Gastrocnemius medialis (tissue), 4 donors: ENCODE results near the gene PGAP1. TPM values are rescaled to one million over a fixed set of nuclear protein-coding genes. Genes with fewer than 3 reads are reported as not detected.

Experiments used
- ATAC-seq, 2 donors: fragments of 150-250 bp; one replicate each; pipeline ENCODE4 v1.9.1; 2016
- DNase-seq, 2 donors: peaks; one replicate each; pipeline ENCODE4 v3.0.0-alpha.2; 2019
- H3K27ac ChIP-seq, 4 donors: fragments of 200-600 bp; sonication (generic); 1 replicate in 1 of 4; 2 replicates in 3 of 4; pipeline ENCODE4 v1.5.1; 2016 to 2018; ENCODE audit warnings: mild to moderate bottlenecking in 2 of 4, moderate library complexity in 1 of 4
- H3K27me3 ChIP-seq, 3 donors: fragments of 200-600 bp; sonication (generic) in 2 of 3; 1 replicate in 1 of 3; 2 replicates in 2 of 3; pipeline versions ENCODE4 v1.5.1 to v1.6.0; 2016 to 2019; ENCODE audit warnings: mild to moderate bottlenecking in 1 of 3, moderate library complexity in 1 of 3
- H3K36me3 ChIP-seq, 2 donors: fragments of 200-600 bp; sonication (generic) in 1 of 2; one replicate each; pipeline ENCODE4 v1.5.1; 2017 to 2018
- H3K4me1 ChIP-seq, 2 donors: fragments of 200-600 bp; sonication (generic) in 1 of 2; one replicate each; pipeline ENCODE4 v1.5.1; 2016 to 2017; ENCODE audit warnings: mild to moderate bottlenecking in 2 of 2
- H3K4me3 ChIP-seq, 4 donors: fragments of 200-600 bp; sonication (generic) in 3 of 4; 1 replicate in 1 of 4; 2 replicates in 3 of 4; pipeline ENCODE4 v1.5.1; 2016 to 2019; ENCODE audit warnings: mild to moderate bottlenecking in 2 of 4
- H3K9me3 ChIP-seq, 3 donors: fragments of 200-600 bp; sonication (generic) in 2 of 3; 1 replicate in 1 of 3; 2 replicates in 2 of 3; pipeline ENCODE4 v1.5.1; 2016 to 2019
- POLR2A ChIP-seq, 2 donors: fragments of 450-650 bp; IDR thresholded peaks; one replicate each; pipeline ENCODE4 v1.6.1; 2017; ENCODE audit warnings: antibody characterized with exemption in 2 of 2, mild to moderate bottlenecking in 2 of 2, moderate library complexity in 2 of 2
- in situ Hi-C, 4 donors: fragments of 200-750 bp; cut with MboI; loops; one replicate each; pipeline versions ENCODE4 v1.15.0 to v1.8.0; 2017; ENCODE audit warnings: low sequenced_read_pairs in 4 of 4
- intact Hi-C: fragments of 100-400 bp; cut with DNase I; formaldehyde crosslinking; loops from one replicate; pipeline ENCODE4 v1.15.1; 2023; ENCODE audit warnings: low total_unique reads
- total RNA-seq, 4 donors: library from RNA; depleted of rRNA; stranded (reverse); fragments of >200 nt; gene quantifications; one replicate each; pipeline versions ENCODE4 v1.1.0 to v1.2.3, GENCODE V29; 2016
- TF ChIP-seq, protein P1 (sequence below), 5 experiments: fragments of 450-650 bp in 3 of 5; fragments of 200-600 bp in 2 of 5; sonication (generic) in 2 of 5; IDR thresholded peaks in 4 of 5; conservative IDR thresholded peaks in 1 of 5; 1 replicate in 4 of 5; 2 replicates in 1 of 5; pipeline ENCODE4 v1.5.1; 2016 to 2019; ENCODE audit warnings: antibody characterized with exemption in 5 of 5, mild to moderate bottlenecking in 3 of 5, moderate library complexity in 3 of 5

PGAP1 gene
- total RNA-seq, 4 donors from 2014 or later, result 1.3 to 3.7 (median 1.8) TPM

DNA sequence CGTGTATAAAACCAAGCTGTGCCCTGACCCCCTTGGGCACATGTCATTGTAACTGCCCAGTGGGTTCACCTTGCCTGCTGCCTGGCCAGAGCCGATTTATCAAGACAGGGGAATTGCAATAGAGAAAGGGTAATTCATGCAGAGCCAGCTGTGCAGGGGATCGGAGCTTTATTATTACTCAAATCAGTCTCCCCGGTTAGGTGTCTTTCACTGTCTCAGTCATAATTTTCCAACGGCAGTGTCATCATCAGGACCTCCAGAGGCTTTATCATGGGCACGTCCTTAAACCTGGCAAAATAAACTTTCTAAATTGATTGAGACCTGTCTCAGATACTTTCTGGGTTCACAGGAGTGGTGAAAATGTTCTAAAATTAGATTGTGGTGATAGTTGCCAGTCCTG lies 29.6 kb upstream of the PGAP1 start:
- Histone ChIP-seq H3K4me3 (no peak overlapping the region), H3K27ac (no peak overlapping the region), H3K9me3 (no peaks in the 10 kb centered on the region), H3K27me3 (no peaks in the 10 kb centered on the region), H3K36me3 (no peaks in the 10 kb centered on the region), H3K4me1 (no peaks in the 10 kb centered on the region)
- in situ Hi-C loops, result no loop called here
- DNase-seq (no peak), ATAC-seq (no peak)
- no peak for TF ChIP-seq POLR2A (IDR thresholded peaks at IDR 0.05)
- TF ChIP-seq, protein P1, sequence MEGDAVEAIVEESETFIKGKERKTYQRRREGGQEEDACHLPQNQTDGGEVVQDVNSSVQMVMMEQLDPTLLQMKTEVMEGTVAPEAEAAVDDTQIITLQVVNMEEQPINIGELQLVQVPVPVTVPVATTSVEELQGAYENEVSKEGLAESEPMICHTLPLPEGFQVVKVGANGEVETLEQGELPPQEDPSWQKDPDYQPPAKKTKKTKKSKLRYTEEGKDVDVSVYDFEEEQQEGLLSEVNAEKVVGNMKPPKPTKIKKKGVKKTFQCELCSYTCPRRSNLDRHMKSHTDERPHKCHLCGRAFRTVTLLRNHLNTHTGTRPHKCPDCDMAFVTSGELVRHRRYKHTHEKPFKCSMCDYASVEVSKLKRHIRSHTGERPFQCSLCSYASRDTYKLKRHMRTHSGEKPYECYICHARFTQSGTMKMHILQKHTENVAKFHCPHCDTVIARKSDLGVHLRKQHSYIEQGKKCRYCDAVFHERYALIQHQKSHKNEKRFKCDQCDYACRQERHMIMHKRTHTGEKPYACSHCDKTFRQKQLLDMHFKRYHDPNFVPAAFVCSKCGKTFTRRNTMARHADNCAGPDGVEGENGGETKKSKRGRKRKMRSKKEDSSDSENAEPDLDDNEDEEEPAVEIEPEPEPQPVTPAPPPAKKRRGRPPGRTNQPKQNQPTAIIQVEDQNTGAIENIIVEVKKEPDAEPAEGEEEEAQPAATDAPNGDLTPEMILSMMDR (IDR thresholded peaks at IDR 0.05 in 4 of 5, conservative IDR thresholded peaks at IDR 0.05 in 1 of 5), result no peak
- intact Hi-C loops, result no loop called here

- Histone ChIP-seq H3K9me3 (no peaks in the 10 kb centered on the region), H3K27me3 (no peaks in the 10 kb centered on the region), H3K4me1 (no peaks in the 10 kb centered on the region), H3K27ac (no peak overlapping the region), H3K4me3 (no peak overlapping the region), H3K36me3 (no peaks in the 10 kb centered on the region)
- TF ChIP-seq, protein P1 (IDR thresholded peaks at IDR 0.05 in 4 of 5, conservative IDR thresholded peaks at IDR 0.05 in 1 of 5), result no peak
- no peak for TF ChIP-seq POLR2A (IDR thresholded peaks at IDR 0.05)
- DNase-seq (no peak), ATAC-seq (no peak)
- in situ Hi-C loops (no loop called here), intact Hi-C loops (no loop called here)
These were observed 28.5 kb upstream of the PGAP1 start for GRCh38 chr2:196955036-196955435.

DNA sequence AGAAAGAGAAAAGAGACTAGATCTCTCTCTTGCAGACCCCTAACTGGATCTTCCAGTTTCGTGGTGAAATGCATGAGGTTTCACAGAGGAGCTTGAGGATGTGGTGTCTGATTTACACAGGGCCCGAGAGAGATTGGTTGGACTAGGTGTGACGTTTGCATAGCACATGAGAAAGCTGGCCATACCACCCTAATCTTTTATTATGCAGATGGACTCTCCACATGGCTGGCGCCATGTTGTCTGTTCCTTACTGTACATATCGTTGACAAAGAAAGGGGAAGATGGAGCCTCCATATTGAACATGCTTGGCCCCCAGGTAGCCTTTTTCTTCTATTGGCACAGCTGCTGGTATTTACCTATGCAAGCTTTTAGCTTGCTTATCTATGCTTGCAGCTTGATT lies 27.5 kb upstream of the PGAP1 start:
- Histone ChIP-seq H3K27me3 (no peaks in the 10 kb centered on the region), H3K9me3 (no peaks in the 10 kb centered on the region), H3K4me3 (no peak overlapping the region), H3K4me1 (no peaks in the 10 kb centered on the region), H3K27ac (no peak overlapping the region), H3K36me3 (no peaks in the 10 kb centered on the region)
- TF ChIP-seq, protein P1 (IDR thresholded peaks at IDR 0.05 in 4 of 5, conservative IDR thresholded peaks at IDR 0.05 in 1 of 5), result no peak
- TF ChIP-seq POLR2A (IDR thresholded peaks at IDR 0.05), result no peak
- in situ Hi-C loops (no loop called here), intact Hi-C loops (no loop called here)
- ATAC-seq (no peak), DNase-seq (no peak)

GRCh38 chr2:196952936-196953335 lies 26.4 kb upstream of the PGAP1 start:
- Histone ChIP-seq H3K27ac (no peak overlapping the region), H3K36me3 (no peaks in the 10 kb centered on the region), H3K27me3 (no peaks in the 10 kb centered on the region), H3K4me1 (no peaks in the 10 kb centered on the region), H3K4me3 (no peak overlapping the region), H3K9me3 (no peaks in the 10 kb centered on the region)
- intact Hi-C loops (no loop called here), in situ Hi-C loops (no loop called here)
- ATAC-seq (no peak), DNase-seq (no peak)
- TF ChIP-seq, protein P1 (IDR thresholded peaks at IDR 0.05 in 4 of 5, conservative IDR thresholded peaks at IDR 0.05 in 1 of 5), result no peak
- no peak for TF ChIP-seq POLR2A (IDR thresholded peaks at IDR 0.05)

GRCh38 chr2:196951973-196952372 lies 25.5 kb upstream of the PGAP1 start:
- H3K27me3 ChIP-seq, result no peaks in the 10 kb centered on the region
- intact Hi-C loops (no loop called here), in situ Hi-C loops (no loop called here)
- ATAC-seq (no peak), DNase-seq (no peak)
- H3K36me3 ChIP-seq, result no peaks in the 10 kb centered on the region
- no peaks in the 10 kb centered on the region for H3K9me3 ChIP-seq
- H3K4me3 ChIP-seq, result no peak overlapping the region
- TF ChIP-seq, protein P1 (IDR thresholded peaks at IDR 0.05 in 4 of 5, conservative IDR thresholded peaks at IDR 0.05 in 1 of 5), result no peak
- TF ChIP-seq POLR2A (IDR thresholded peaks at IDR 0.05), result no peak
- no peak overlapping the region for H3K27ac ChIP-seq
- no peaks in the 10 kb centered on the region for H3K4me1 ChIP-seq
